SK-N-SH treated with all-trans-retinoic acid at 6 μM for 48 hours (cell line): ENCODE data around the gene SLU7.

ENCODE experiments used
- ATAC-seq: fragments of 200-7000 bp; cut with Tn5 transposase; 3 replicates; pipeline ENCODE4 v1.9.1; 2020; ENCODE audit warnings: mild to moderate bottlenecking, moderate library complexity
- ARNTL ChIP-seq: fragments of 450-650 bp; formaldehyde crosslinking; IDR thresholded peaks from 2 replicates; pipeline ENCODE4 v1.5.0; 2020; ENCODE audit warnings: low read depth, mild to moderate bottlenecking, moderate library complexity, borderline replicate concordance
- BACH2 ChIP-seq: fragments of 250-450 bp; sonication (Bioruptor Pico); IDR thresholded peaks from 2 replicates; pipeline ENCODE4 v1.9.0; 2021; ENCODE audit warnings: mild to moderate bottlenecking, borderline replicate concordance
- ESRRG ChIP-seq: fragments of 250-450 bp; sonication (Bioruptor Pico); IDR thresholded peaks from 2 replicates; pipeline ENCODE4 v1.6.1; 2021; ENCODE audit warnings: mild to moderate bottlenecking
- GLIS3 ChIP-seq: fragments of 250-450 bp; sonication (Bioruptor Pico); IDR thresholded peaks from 2 replicates; pipeline ENCODE4 v1.5.0; 2020; ENCODE audit warnings: mild to moderate bottlenecking, moderate library complexity
- ISL1 ChIP-seq: fragments of 250-450 bp; sonication (Bioruptor Pico); IDR thresholded peaks from 2 replicates; pipeline ENCODE4 v2.1.2; 2022; ENCODE audit warnings: mild to moderate bottlenecking, moderate library complexity
- OSR1 ChIP-seq: fragments of 250-450 bp; sonication (Bioruptor Pico); IDR thresholded peaks from 2 replicates; pipeline ENCODE4 v1.8.0; 2022; ENCODE audit warnings: moderate library complexity, mild to moderate bottlenecking, inconsistent platforms
- PPARA ChIP-seq: fragments of 250-450 bp; sonication (Bioruptor Pico); IDR thresholded peaks from 2 replicates; pipeline ENCODE4 v1.5.0; 2020; ENCODE audit warnings: mild to moderate bottlenecking, borderline replicate concordance
- RARB ChIP-seq: fragments of 250-450 bp; sonication (Bioruptor Pico); IDR thresholded peaks from 2 replicates; pipeline ENCODE4 v1.8.0; 2021; ENCODE audit warnings: mild to moderate bottlenecking, moderate library complexity
- SNAI2 ChIP-seq: fragments of 250-450 bp; sonication (Bioruptor Pico); IDR thresholded peaks from 2 replicates; pipeline ENCODE4 v1.5.0; 2020; ENCODE audit warnings: mild to moderate bottlenecking, moderate library complexity
- TCF4 ChIP-seq: fragments of 250-450 bp; sonication (Bioruptor Pico); IDR thresholded peaks from 2 replicates; pipeline ENCODE4 v1.8.0; 2021; ENCODE audit warnings: mild to moderate bottlenecking, moderate library complexity, borderline replicate concordance
- TOX ChIP-seq: fragments of 250-450 bp; sonication (Bioruptor Pico); IDR thresholded peaks from 2 replicates; pipeline ENCODE4 v1.8.0; 2021; ENCODE audit warnings: mild to moderate bottlenecking, moderate library complexity, borderline replicate concordance
- ZC3H10 ChIP-seq: fragments of 250-450 bp; sonication (Bioruptor Pico); IDR thresholded peaks from 2 replicates; pipeline ENCODE4 v1.5.1; 2021; ENCODE audit warnings: mild to moderate bottlenecking, moderate library complexity
- ZFP3 ChIP-seq: fragments of 250-450 bp; sonication (Bioruptor Pico); IDR thresholded peaks from 2 replicates; pipeline ENCODE4 v1.5.0; 2020; ENCODE audit warnings: mild to moderate bottlenecking, moderate library complexity
- ZFP30 ChIP-seq: fragments of 450-650 bp; formaldehyde crosslinking; IDR thresholded peaks from 2 replicates; pipeline ENCODE4 v1.5.0; 2022; ENCODE audit warnings: mild to moderate bottlenecking, moderate library complexity
- ZNF565 ChIP-seq: fragments of 450-650 bp; formaldehyde crosslinking; conservative IDR thresholded peaks from 2 replicates; pipeline ENCODE4 v1.5.0; 2020; ENCODE audit warnings: low read depth, mild to moderate bottlenecking, moderate library complexity
- ZNF70 ChIP-seq: fragments of 450-650 bp; formaldehyde crosslinking; IDR thresholded peaks from 2 replicates; pipeline ENCODE4 v1.5.0; 2020; ENCODE audit warnings: mild to moderate bottlenecking, moderate library complexity
- TF ChIP-seq, protein P1 (sequence below): fragments of 250-450 bp; sonication (Bioruptor Pico); IDR thresholded peaks from 2 replicates; pipeline ENCODE4 v1.8.0; 2020; ENCODE audit warnings: mild to moderate bottlenecking, moderate library complexity, borderline replicate concordance
- TF ChIP-seq, protein P2 (sequence below): fragments of 250-450 bp; sonication (Bioruptor Pico); IDR thresholded peaks from 2 replicates; pipeline ENCODE4 v1.5.0; 2020; ENCODE audit warnings: mild to moderate bottlenecking, moderate library complexity
- TF ChIP-seq, protein P3 (sequence below): fragments of 250-450 bp; sonication (Bioruptor Pico); IDR thresholded peaks from 2 replicates; pipeline ENCODE4 v1.5.1; 2021; ENCODE audit warnings: mild to moderate bottlenecking, moderate library complexity
- TF ChIP-seq, protein P4 (sequence below): fragments of 250-450 bp; sonication (Bioruptor Pico); IDR thresholded peaks from 2 replicates; pipeline ENCODE4 v1.8.0; 2021; ENCODE audit warnings: low read depth, mild to moderate bottlenecking, moderate library complexity, borderline replicate concordance
- TF ChIP-seq, protein P5 (sequence below): fragments of 250-450 bp; sonication (Bioruptor Pico); IDR thresholded peaks from 2 replicates; pipeline ENCODE4 v1.5.1; 2020; ENCODE audit warnings: low read depth, mild to moderate bottlenecking, moderate library complexity

SLU7 gene

DNA sequence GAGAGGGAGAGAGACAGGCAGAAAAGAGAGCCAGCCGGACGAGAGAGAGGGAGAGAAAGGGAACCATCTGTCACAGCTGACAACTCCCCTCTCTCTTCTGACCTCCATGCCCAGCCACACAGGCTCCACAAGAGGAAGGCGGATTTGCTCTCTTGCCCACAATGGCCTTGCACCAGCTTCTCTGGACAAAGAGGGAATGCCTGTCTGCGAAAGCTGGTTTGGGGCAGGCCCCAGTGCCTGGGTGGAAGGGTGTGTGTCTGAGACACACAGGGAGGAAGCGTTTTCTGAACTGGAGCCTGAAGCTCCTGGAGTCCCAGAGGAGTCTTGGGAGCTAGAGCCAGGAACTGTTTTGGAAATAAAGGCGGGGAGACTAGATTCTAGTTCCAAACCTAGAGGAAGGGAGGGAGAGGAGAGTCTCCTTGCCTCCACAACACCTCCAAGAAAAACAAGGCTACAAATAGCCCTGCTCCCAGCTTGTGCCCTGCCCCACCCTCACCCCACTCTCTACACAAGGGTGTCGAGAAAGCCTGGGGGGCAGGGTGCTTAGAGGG lies 60.9 kb downstream of the SLU7 start:
- no peak for TF ChIP-seq ZFP30
- no peak for TF ChIP-seq SNAI2 (CRISPR knock-in tag)
- TF ChIP-seq, protein P1, sequence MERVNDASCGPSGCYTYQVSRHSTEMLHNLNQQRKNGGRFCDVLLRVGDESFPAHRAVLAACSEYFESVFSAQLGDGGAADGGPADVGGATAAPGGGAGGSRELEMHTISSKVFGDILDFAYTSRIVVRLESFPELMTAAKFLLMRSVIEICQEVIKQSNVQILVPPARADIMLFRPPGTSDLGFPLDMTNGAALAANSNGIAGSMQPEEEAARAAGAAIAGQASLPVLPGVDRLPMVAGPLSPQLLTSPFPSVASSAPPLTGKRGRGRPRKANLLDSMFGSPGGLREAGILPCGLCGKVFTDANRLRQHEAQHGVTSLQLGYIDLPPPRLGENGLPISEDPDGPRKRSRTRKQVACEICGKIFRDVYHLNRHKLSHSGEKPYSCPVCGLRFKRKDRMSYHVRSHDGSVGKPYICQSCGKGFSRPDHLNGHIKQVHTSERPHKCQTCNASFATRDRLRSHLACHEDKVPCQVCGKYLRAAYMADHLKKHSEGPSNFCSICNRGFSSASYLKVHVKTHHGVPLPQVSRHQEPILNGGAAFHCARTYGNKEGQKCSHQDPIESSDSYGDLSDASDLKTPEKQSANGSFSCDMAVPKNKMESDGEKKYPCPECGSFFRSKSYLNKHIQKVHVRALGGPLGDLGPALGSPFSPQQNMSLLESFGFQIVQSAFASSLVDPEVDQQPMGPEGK (CRISPR knock-in tag), result no peak
- TF ChIP-seq TCF4 (CRISPR knock-in tag), result no peak
- no peak for TF ChIP-seq BACH2
- TF ChIP-seq, protein P2, sequence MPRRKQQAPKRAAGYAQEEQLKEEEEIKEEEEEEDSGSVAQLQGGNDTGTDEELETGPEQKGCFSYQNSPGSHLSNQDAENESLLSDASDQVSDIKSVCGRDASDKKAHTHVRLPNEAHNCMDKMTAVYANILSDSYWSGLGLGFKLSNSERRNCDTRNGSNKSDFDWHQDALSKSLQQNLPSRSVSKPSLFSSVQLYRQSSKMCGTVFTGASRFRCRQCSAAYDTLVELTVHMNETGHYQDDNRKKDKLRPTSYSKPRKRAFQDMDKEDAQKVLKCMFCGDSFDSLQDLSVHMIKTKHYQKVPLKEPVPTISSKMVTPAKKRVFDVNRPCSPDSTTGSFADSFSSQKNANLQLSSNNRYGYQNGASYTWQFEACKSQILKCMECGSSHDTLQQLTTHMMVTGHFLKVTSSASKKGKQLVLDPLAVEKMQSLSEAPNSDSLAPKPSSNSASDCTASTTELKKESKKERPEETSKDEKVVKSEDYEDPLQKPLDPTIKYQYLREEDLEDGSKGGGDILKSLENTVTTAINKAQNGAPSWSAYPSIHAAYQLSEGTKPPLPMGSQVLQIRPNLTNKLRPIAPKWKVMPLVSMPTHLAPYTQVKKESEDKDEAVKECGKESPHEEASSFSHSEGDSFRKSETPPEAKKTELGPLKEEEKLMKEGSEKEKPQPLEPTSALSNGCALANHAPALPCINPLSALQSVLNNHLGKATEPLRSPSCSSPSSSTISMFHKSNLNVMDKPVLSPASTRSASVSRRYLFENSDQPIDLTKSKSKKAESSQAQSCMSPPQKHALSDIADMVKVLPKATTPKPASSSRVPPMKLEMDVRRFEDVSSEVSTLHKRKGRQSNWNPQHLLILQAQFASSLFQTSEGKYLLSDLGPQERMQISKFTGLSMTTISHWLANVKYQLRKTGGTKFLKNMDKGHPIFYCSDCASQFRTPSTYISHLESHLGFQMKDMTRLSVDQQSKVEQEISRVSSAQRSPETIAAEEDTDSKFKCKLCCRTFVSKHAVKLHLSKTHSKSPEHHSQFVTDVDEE (CRISPR knock-in tag), result no peak
- TF ChIP-seq TOX (CRISPR knock-in tag), result no peak
- TF ChIP-seq, all 23 proteins: peak for 0
- ATAC-seq, result no peak

DNA sequence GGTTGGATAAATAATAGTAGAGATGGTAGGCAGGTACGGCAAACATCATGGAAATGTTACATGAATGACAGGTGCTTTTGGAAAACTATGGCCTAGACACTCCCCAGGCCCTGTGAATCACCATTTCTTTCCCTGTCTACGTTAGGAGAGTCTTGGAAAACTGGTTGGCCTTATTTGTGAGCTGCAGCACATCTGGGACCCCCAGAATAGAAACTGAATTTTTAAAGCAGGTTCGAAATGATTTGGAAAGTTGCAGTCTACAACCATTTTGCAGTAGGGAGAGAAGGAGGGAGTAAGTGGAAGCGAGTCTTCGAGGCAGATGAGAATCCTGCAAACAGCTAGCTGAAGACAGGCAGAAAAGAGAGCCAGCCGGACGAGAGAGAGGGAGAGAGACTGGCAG lies 61.5 kb downstream of the SLU7 start:
- no peak for ATAC-seq
- TF ChIP-seq, protein P1 (CRISPR knock-in tag), result no peak
- TF ChIP-seq OSR1 (no peak), ISL1 (CRISPR knock-in tag) (no peak), ESRRG (no peak), ZFP3 (CRISPR knock-in tag) (no peak), TCF4 (CRISPR knock-in tag) (no peak), RARB (CRISPR knock-in tag) (no peak), PPARA (no peak), ZC3H10 (no peak), GLIS3 (CRISPR knock-in tag) (no peak), ARNTL (CRISPR knock-in tag) (no peak), SNAI2 (CRISPR knock-in tag) (no peak), ZFP30 (no peak), ZNF565 (CRISPR knock-in tag) (no peak), BACH2 (no peak), ZNF70 (CRISPR knock-in tag) (no peak)
- TF ChIP-seq, protein P3, sequence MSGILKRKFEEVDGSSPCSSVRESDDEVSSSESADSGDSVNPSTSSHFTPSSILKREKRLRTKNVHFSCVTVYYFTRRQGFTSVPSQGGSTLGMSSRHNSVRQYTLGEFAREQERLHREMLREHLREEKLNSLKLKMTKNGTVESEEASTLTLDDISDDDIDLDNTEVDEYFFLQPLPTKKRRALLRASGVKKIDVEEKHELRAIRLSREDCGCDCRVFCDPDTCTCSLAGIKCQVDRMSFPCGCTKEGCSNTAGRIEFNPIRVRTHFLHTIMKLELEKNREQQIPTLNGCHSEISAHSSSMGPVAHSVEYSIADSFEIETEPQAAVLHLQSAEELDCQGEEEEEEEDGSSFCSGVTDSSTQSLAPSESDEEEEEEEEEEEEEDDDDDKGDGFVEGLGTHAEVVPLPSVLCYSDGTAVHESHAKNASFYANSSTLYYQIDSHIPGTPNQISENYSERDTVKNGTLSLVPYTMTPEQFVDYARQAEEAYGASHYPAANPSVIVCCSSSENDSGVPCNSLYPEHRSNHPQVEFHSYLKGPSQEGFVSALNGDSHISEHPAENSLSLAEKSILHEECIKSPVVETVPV (CRISPR knock-in tag), result no peak
- TF ChIP-seq, protein P4, sequence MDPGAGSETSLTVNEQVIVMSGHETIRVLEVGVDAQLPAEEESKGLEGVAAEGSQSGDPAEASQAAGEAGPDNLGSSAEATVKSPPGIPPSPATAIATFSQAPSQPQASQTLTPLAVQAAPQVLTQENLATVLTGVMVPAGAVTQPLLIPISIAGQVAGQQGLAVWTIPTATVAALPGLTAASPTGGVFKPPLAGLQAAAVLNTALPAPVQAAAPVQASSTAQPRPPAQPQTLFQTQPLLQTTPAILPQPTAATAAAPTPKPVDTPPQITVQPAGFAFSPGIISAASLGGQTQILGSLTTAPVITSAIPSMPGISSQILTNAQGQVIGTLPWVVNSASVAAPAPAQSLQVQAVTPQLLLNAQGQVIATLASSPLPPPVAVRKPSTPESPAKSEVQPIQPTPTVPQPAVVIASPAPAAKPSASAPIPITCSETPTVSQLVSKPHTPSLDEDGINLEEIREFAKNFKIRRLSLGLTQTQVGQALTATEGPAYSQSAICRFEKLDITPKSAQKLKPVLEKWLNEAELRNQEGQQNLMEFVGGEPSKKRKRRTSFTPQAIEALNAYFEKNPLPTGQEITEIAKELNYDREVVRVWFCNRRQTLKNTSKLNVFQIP, result no peak
- TF ChIP-seq, protein P5, sequence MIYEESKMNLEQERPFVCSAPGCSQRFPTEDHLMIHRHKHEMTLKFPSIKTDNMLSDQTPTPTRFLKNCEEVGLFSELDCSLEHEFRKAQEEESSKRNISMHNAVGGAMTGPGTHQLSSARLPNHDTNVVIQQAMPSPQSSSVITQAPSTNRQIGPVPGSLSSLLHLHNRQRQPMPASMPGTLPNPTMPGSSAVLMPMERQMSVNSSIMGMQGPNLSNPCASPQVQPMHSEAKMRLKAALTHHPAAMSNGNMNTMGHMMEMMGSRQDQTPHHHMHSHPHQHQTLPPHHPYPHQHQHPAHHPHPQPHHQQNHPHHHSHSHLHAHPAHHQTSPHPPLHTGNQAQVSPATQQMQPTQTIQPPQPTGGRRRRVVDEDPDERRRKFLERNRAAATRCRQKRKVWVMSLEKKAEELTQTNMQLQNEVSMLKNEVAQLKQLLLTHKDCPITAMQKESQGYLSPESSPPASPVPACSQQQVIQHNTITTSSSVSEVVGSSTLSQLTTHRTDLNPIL (CRISPR knock-in tag), result no peak
- TF ChIP-seq, all 23 proteins: peak for 0
